Gastroesophageal sphincter (tissue), 4 donors: ENCODE data around the gene COL7A1. TPM values are rescaled to one million over a fixed set of nuclear protein-coding genes. Genes with fewer than 3 reads are reported as not detected.

Source experiments
- ATAC-seq: fragments of 150-250 bp; one replicate; pipeline ENCODE4 v1.9.1; 2016; ENCODE audit warnings: mild to moderate bottlenecking, moderate library complexity
- H3K27ac ChIP-seq, 4 donors: fragments of 200-600 bp; sonication (generic) in 3 of 4; 1 replicate in 3 of 4; 2 replicates in 1 of 4; pipeline ENCODE4 v1.5.1; 2016 to 2019
- H3K27me3 ChIP-seq: fragments of 200-600 bp; sonication (generic); one replicate; pipeline ENCODE4 v1.5.1; 2019
- H3K36me3 ChIP-seq, 2 donors: fragments of 200-600 bp; sonication (generic); one replicate each; pipeline ENCODE4 v1.5.1; 2019; ENCODE audit warnings: control low read depth in 1 of 2
- H3K4me1 ChIP-seq, 3 donors: fragments of 200-600 bp; sonication (generic); 1 replicate in 2 of 3; 2 replicates in 1 of 3; pipeline ENCODE4 v1.5.1; 2016 to 2019; ENCODE audit warnings: control low read depth in 2 of 3
- H3K4me3 ChIP-seq, 2 donors: fragments of 200-600 bp; sonication (generic); one replicate each; pipeline ENCODE4 v1.5.1; 2019; ENCODE audit warnings: mild to moderate bottlenecking in 1 of 2, moderate library complexity in 1 of 2
- H3K9me3 ChIP-seq, 3 donors: fragments of 200-600 bp; sonication (generic); one replicate each; pipeline ENCODE4 v1.5.1; 2017 to 2019; ENCODE audit warnings: control low read depth in 2 of 3
- EP300 ChIP-seq: sonication (generic); formaldehyde crosslinking; IDR thresholded peaks from one replicate; pipeline ENCODE4 v1.6.1; 2017; ENCODE audit warnings: antibody characterized with exemption, mild to moderate bottlenecking
- POLR2A ChIP-seq, 2 donors: fragments of 450-650 bp; IDR thresholded peaks; one replicate each; pipeline ENCODE4 v1.6.1; 2017; ENCODE audit warnings: antibody characterized with exemption in 2 of 2, mild to moderate bottlenecking in 2 of 2, moderate library complexity in 1 of 2
- POLR2AphosphoS5 ChIP-seq: sonication (generic); formaldehyde crosslinking; IDR thresholded peaks from one replicate; pipeline ENCODE4 v1.6.1; 2017; ENCODE audit warnings: antibody characterized with exemption
- WGBS, 2 donors: methylation state at CpG; one replicate each; pipeline ENCODE4 v1.1.5; 2018; ENCODE audit warnings: low coverage in 1 of 2; 5-methylcytosine and 5-hydroxymethylcytosine counted together
- total RNA-seq, 4 donors: library from RNA; depleted of rRNA; stranded (reverse); fragments of >200 nt; gene quantifications; one replicate each; pipeline ENCODE4 v1.1.0, GENCODE V29; 2016
- TF ChIP-seq, protein P1 (sequence below), 4 experiments: fragments of 200-600 bp in 2 of 4; fragments of 450-650 bp in 2 of 4; sonication (generic) in 1 of 4; IDR thresholded peaks; one replicate each; pipeline ENCODE4 v1.5.1; 2017 to 2019; ENCODE audit warnings: antibody characterized with exemption in 4 of 4, mild to moderate bottlenecking in 2 of 4, moderate library complexity in 2 of 4

The COL7A1 gene
- total RNA-seq, 4 donors from 2014 or later: 1.7 to 3.9 (median 1.9) TPM

DNA sequence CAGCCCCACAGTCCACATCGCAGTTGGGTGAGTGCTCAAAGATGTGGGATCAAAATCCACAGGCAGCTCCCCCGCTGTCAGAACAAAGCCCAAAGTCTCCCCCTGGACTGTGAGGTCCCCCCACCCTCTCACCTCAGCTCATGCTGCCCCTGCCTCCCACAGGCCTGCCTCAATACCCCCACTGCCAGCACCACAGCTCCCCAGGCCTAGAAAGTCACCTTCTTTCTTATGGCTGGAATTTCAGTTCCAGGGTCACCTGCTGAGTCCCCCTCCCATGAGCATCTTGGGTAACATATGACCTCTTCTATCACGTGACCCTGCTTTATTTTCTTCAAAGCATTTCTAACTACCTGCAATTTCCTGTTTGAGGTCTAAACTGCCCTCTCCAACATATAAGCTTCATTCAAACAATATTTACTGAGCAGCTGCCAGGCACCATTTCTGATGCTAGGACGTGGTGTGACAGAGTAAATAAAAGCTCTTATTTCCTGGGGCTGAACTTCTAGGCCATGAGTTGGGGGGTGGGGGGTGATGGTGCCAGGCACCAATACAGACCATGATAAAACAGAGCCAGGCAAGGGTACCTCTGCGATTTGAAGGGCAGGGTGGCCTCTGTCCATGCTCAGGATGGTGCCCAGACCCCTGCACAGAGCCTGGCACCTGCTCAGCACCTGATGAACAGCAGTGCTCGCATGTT, 28.9 kb upstream of the COL7A1 start:
- ATAC-seq: no peak
- peaks cover 0 to 43% of the 10 kb centered on the region in 2 donors for H3K36me3 ChIP-seq
- no peak overlapping the region for H3K4me3 ChIP-seq
- H3K27ac ChIP-seq: no peak overlapping the region
- no peaks in the 10 kb centered on the region for H3K4me1 ChIP-seq
- H3K27me3 ChIP-seq: no peaks in the 10 kb centered on the region
- no peaks in the 10 kb centered on the region for H3K9me3 ChIP-seq
- 62 to 82% methylated on average over 1 to 4 of the region's 6 CpGs for WGBS, 2 donors
- no peak for TF ChIP-seq POLR2A (IDR thresholded peaks at IDR 0.05)
- TF ChIP-seq POLR2AphosphoS5: no peak
- no peak for TF ChIP-seq EP300
- TF ChIP-seq, protein P1, sequence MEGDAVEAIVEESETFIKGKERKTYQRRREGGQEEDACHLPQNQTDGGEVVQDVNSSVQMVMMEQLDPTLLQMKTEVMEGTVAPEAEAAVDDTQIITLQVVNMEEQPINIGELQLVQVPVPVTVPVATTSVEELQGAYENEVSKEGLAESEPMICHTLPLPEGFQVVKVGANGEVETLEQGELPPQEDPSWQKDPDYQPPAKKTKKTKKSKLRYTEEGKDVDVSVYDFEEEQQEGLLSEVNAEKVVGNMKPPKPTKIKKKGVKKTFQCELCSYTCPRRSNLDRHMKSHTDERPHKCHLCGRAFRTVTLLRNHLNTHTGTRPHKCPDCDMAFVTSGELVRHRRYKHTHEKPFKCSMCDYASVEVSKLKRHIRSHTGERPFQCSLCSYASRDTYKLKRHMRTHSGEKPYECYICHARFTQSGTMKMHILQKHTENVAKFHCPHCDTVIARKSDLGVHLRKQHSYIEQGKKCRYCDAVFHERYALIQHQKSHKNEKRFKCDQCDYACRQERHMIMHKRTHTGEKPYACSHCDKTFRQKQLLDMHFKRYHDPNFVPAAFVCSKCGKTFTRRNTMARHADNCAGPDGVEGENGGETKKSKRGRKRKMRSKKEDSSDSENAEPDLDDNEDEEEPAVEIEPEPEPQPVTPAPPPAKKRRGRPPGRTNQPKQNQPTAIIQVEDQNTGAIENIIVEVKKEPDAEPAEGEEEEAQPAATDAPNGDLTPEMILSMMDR (IDR thresholded peaks at IDR 0.05): no peak

DNA sequence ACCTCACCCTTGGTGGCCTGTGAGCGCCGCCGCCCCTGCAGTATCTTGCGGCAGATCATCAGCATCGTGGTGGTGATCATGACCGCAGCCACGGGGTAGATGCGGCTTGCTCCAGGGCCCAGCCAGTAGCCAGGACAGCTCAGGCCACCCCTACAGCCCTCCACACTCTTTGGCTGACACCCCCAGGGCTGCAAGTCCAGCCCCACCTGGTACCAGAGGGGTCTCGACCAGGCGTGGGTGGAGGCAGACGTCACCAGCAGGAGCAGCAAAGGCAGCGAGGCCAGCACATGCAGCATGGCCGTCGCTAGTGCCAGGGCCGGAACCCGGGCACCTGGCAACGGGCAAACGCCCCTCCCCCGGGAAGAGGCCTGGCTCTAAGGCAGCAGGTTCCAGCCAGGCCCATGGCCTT, 26.3 kb upstream of the COL7A1 start, which contains the start of gene TMEM89:
TSS of gene TMEM89 (minus strand) at position 309 of the 409 bp plus-strand sequence. CDS start at position 296, 13 bp downstream.
- TF ChIP-seq, protein P1 (IDR thresholded peaks at IDR 0.05): no peak
- TF ChIP-seq POLR2AphosphoS5 (no peak), POLR2A (IDR thresholded peaks at IDR 0.05) (no peak), EP300 (no peak)
- peaks cover 0 to 21% (median 3%) of the 10 kb centered on the region in 3 donors for H3K9me3 ChIP-seq
- peaks cover 0 to 17% of the 10 kb centered on the region in 2 donors for H3K36me3 ChIP-seq
- H3K27me3 ChIP-seq: no peaks in the 10 kb centered on the region
- no peak within 1 kb of the TSS for H3K27ac ChIP-seq
- no peaks in the 10 kb centered on the region for H3K4me1 ChIP-seq
- no peak within 1 kb of the TSS for H3K4me3 ChIP-seq
- no CpG with 5 or more reads among the region's 19 CpGs for WGBS, 2 donors
- no peak for ATAC-seq

DNA sequence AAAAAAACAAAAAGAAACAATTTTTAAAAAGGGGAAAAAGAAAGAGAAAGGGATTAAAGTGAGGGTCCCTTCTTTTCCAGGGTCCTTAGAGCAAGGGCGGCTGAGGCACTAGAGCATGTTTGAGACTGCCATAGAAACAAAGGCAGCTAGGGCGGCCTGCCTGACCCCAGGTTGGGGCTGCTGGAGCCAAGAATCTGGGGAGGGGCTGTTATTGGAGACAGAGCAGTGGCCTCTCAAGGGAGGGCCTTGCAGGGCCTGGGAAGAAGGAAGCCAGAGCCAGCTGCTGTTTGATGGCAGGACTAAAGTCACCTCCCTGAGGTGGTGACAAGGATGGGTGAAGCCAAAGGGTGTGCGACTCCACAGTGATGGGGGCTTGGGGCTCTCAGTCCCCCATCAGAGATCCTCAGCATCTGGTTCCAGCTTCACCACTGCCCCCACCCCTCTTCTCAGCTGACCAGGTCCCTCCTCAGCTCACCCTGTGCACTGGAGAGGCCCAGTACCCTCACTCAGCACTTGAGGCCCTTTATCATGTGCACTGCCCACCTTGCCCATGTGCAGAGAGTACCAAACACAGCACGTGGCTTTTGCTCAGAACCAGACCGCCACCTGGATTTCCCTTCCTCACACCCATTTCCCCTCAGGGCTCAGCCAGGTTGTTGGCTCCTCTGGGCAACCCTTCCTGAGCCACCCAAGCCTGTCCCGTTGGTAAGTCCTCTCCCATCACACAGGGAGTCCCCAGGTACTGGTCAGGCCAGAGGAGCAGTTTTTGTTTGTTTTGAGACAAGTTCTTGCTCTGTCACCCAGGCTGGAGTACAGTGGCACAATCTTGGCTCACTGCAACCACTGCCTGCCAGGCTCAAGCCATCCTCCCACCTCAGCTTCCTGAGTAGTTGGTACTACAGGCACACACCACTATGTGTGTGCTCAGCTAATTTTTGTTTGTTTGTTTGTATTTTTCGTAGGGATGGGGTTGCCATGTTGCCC, 24.7 kb upstream of the COL7A1 start:
- Histone ChIP-seq H3K36me3 (peaks cover 0 to under 1% of the 10 kb centered on the region in 2 donors), H3K4me3 (no peak overlapping the region), H3K4me1 (no peaks in the 10 kb centered on the region), H3K27me3 (no peaks in the 10 kb centered on the region), H3K27ac (no peak overlapping the region), H3K9me3 (peaks cover 0 to 21% (median 3%) of the 10 kb centered on the region in 3 donors)
- 83 to 92% methylated on average over 2 to 4 of the region's 7 CpGs for WGBS, 2 donors
- ATAC-seq: no peak
- TF ChIP-seq, protein P1 (IDR thresholded peaks at IDR 0.05): no peak
- TF ChIP-seq EP300: no peak
- TF ChIP-seq POLR2AphosphoS5: no peak
- no peak for TF ChIP-seq POLR2A (IDR thresholded peaks at IDR 0.05)

DNA sequence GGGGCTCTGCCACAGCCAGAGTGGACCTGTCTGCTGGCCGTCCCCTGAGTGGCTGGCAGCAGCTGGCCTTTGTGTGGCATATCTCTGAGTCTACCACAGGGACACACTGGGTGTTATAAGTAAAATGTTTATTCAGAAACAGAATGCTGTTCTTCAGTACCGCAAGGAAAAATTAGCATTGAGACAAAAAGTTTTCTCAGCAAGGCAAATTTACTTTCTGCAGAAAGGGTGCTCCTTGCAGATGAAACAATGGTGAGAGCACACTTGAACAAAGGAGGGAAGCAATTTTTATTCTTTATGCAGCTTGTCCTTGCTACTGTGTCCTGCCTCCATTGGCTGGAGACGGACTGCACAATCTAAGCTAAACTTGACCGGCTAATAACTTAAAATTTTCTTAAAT, 22.4 kb upstream of the COL7A1 start:
- WGBS, 2 donors: 92% methylated on average over 3 to 4 of the region's 4 CpGs
- no peaks in the 10 kb centered on the region for H3K27me3 ChIP-seq

More for the DNA sequence above, 22.4 kb upstream of the COL7A1 start:
- ATAC-seq: no peak
- Histone ChIP-seq H3K36me3 (no peaks in the 10 kb centered on the region), H3K27ac (no peak overlapping the region), H3K4me3 (no peak overlapping the region), H3K4me1 (no peaks in the 10 kb centered on the region), H3K9me3 (peaks cover 0 to 21% (median 3%) of the 10 kb centered on the region in 3 donors)
- TF ChIP-seq POLR2AphosphoS5 (no peak), POLR2A (IDR thresholded peaks at IDR 0.05) (no peak), EP300 (no peak)
- TF ChIP-seq, protein P1 (IDR thresholded peaks at IDR 0.05): no peak
